Activated T-cell treated with anti-CD3 and anti-CD28 coated beads, Interleukin-2, amount 50 U/mL, for 4 hours (primary cell): ENCODE data around the gene PLEKHM2. TPM values are rescaled to one million over a fixed set of nuclear protein-coding genes. Genes with fewer than 3 reads are reported as not detected.

ENCODE experiments used
- ATAC-seq, 2 donors: fragments of 200-7000 bp; cut with Tn5 transposase; one replicate each; pipeline ENCODE4 v1.10.0; 2021
- DNase-seq: peaks from one replicate; pipeline ENCODE4 v3.0.0-alpha.2; 2020
- H3K27me3 Mint-ChIP-seq: one replicate; pipeline ENCODE4 v1.8.0; 2021; ENCODE audit warnings: low read depth, mixed read lengths
- H3K36me3 Mint-ChIP-seq: one replicate; pipeline ENCODE4 v1.8.0; 2022; ENCODE audit warnings: mixed read lengths; ENCODE audit not compliant: insufficient read depth
- H3K4me1 Mint-ChIP-seq: one replicate; pipeline ENCODE4 v1.8.0; 2021; ENCODE audit warnings: low read depth, mixed read lengths
- H3K4me3 Mint-ChIP-seq: one replicate; pipeline ENCODE4 v1.8.0; 2021; ENCODE audit warnings: mild to moderate bottlenecking, moderate library complexity, mixed read lengths
- H3K9me3 Mint-ChIP-seq: one replicate; pipeline ENCODE4 v1.8.0; 2021; ENCODE audit warnings: mixed read lengths
- total RNA-seq, 3 donors: library from RNA; stranded (reverse); gene quantifications; one replicate each; pipeline ENCODE4 v1.2.1, GENCODE V29; 2021

PLEKHM2 gene
- total RNA-seq, 3 donors from 2014 or later = 58.1 to 67.5 (median 62.1) TPM

DNA sequence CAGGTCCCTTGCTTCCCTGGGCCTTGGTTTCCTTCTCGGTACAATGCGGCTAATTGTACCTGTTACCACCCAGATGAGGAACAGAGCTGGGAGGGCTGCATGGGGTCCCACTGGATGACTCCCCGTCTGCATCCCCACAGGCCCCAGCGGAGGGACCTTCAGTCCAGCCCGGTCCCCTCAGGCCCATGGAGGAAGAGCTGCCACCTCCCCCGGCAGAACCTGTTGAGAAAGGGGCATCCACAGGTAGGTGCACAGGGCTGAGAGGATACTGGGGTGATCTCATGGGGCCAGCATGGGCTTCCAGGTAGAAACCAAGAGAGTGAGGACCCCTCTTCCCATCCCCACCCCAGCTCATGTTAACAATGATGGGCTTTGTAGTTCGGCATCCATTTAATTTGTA is 84.3 kb downstream of the PLEKHM2 start:
- no peak overlapping the region for H3K4me3 Mint-ChIP-seq
- H3K36me3 Mint-ChIP-seq = no peaks in the 10 kb centered on the region
- ATAC-seq (no peak), DNase-seq (no peak)
- no peaks in the 10 kb centered on the region for H3K4me1 Mint-ChIP-seq
- H3K9me3 Mint-ChIP-seq = no peaks in the 10 kb centered on the region
- H3K27me3 Mint-ChIP-seq = peaks cover 23% of the 10 kb centered on the region

DNA sequence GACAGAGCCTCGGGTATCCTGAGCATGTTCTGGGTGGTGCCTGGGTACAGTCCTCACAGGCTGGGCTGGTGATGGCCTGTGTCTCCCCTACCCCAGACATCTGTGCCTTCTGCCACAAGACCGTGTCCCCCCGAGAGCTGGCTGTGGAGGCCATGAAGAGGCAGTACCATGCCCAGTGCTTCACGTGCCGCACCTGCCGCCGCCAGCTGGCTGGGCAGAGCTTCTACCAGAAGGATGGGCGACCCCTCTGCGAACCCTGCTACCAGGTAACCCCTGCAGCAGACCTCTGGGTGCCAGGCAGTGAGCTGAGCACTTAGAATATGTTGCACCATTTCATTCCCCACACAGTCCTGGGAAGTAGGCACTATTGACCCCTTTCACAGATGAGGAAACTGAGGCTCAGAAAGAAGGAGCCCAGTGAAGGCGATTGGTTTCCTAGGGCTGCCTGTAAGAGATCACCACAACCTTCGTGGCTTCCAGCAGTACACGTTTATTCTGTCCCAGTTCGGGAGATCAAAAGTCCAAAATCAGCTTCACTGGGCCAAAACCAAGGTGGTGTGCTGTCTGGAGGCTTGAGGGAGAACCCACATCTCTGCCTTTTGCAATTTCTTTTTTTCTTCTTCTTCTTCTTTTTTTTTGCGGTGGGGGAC is 86.3 kb downstream of the PLEKHM2 start:
- ATAC-seq (no peak), DNase-seq (no peak)
- H3K27me3 Mint-ChIP-seq = peaks cover 21% of the 10 kb centered on the region
- H3K4me1 Mint-ChIP-seq = no peaks in the 10 kb centered on the region
- H3K9me3 Mint-ChIP-seq = no peaks in the 10 kb centered on the region
- no peak overlapping the region for H3K4me3 Mint-ChIP-seq
- no peaks in the 10 kb centered on the region for H3K36me3 Mint-ChIP-seq

DNA sequence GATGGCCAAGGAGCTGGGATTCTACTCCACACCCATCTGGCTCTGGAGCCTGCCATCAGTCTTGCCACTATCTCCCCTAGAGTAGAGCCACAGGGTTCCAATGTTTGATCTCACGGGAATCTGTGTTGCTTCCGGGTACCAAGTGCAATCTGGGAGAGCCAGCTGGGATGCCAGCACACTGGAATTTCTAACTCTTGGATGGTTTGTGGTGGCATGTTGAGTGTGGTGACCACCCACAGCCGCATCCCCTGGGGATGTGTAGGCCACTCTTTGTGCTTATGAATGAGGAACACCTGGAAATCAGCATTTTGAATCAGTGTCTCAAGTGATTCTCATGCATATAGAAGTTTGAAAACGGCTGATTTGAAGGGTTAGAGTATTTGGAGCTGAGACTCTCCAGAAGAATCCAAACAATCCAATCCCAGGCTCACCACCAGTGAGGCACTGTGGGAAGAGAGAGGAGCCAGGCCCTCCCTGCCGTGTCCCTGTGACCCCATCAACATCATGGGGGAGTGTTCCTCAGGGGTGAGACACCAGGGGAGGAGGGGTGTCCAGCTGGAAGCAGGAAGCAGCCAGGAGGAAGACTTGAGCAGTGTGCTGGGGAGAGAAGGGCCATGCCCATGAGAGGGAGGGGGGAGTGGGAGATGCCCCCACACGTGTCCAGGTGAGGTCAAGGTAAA is 87.9 kb downstream of the PLEKHM2 start:
- Mint-ChIP-seq H3K9me3 (no peaks in the 10 kb centered on the region), H3K4me1 (no peaks in the 10 kb centered on the region), H3K36me3 (no peaks in the 10 kb centered on the region), H3K4me3 (no peak overlapping the region), H3K27me3 (peaks cover 21% of the 10 kb centered on the region)
- DNase-seq (no peak), ATAC-seq (no peak)

DNA sequence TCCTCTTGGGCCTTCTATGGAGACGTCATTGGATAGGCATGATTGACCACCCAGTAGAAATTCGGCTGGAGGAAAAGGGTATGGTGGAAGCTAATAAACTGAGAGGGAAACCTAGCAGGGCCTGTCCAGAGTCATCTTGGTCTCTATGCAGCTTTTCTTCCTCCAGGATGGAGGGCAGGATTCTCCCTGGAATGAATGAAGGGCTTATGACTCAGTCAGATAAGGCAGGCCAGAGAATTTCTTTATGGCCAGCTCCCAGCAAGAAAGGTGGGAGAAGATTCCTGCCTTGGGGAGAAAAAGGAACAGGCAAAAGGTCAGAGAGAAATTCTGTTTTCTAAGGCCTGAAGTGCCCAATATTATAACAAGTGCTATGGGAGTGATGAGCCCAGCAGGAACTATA is 91.6 kb downstream of the PLEKHM2 start:
- no peak for DNase-seq
- Mint-ChIP-seq H3K4me1 (no peaks in the 10 kb centered on the region), H3K36me3 (no peaks in the 10 kb centered on the region), H3K9me3 (no peaks in the 10 kb centered on the region), H3K4me3 (no peak overlapping the region), H3K27me3 (peaks cover 15% of the 10 kb centered on the region)
- ATAC-seq = no peak

DNA sequence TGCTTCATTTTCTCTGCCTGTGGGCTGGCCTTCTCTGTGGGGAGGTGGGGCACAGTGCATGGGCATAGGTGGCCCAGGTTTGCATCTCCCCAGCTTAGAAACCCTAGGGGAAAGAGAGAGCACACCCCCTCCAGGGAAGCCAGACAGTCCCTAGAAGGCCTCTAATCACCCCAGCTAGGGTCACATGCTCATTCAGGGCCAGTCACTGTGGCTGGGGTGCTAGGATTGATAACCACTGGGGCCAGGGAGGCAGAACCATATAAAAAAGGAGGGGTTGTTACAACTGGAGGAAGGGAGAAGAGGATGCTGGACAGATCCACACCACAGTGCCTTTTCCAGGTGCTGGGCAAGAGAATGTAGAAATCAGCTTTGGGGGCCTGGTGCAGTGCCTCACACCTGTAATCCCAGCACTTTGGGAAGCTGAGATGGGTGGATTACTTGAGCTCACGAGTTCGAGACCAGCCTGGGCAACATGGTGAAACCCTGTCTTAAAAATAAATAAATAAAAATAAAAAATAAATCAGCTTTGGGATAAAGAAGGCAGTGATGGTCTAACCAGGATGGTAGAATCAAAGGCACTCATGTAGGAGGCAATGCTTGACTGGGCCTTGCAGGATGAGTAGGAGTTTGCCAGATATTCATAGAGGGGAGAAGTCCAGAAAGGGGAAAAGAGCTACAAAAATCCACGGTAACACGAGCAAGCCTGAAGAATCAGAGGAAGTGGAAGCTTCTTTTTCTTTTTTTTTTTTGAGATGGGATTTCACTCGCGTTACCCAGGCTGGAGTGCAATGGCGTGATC is 94.0 kb downstream of the PLEKHM2 start:
- Mint-ChIP-seq H3K27me3 (peaks cover 2% of the 10 kb centered on the region), H3K4me3 (no peak overlapping the region), H3K9me3 (no peaks in the 10 kb centered on the region), H3K36me3 (no peaks in the 10 kb centered on the region), H3K4me1 (no peaks in the 10 kb centered on the region)
- DNase-seq (no peak), ATAC-seq (no peak)

Other genes starting within 250 kb of the PLEKHM2 start
- gene CTRC, start 245.9 kb upstream of the PLEKHM2 start, total RNA-seq = 1 to 10 TPM; 1.4 to 2.6 (median 1.5) TPM
- under 1 TPM; 0.52 to 0.83 (median 0.53) TPM for gene CELA2A, start 227.6 kb upstream of the PLEKHM2 start, total RNA-seq
- under 1 TPM in 1 of 3 donors, not detected in 2; 0.41 TPM for gene CELA2B, start 208.2 kb upstream of the PLEKHM2 start, total RNA-seq
- gene CASP9, start 160.1 kb upstream of the PLEKHM2 start, total RNA-seq = 1 to 10 TPM; 4.8 to 6.3 (median 6.3) TPM
- 10 to 100 TPM; 12.1 to 13.7 (median 13.2) TPM for gene DNAJC16, start 157.5 kb upstream of the PLEKHM2 start, total RNA-seq
- 10 to 100 TPM; 21.2 to 23.1 (median 22.8) TPM for gene AGMAT, start 99.3 kb upstream of the PLEKHM2 start, total RNA-seq
- 10 to 100 TPM; 50.1 to 65.4 (median 58.2) TPM for gene DDI2, start 66.9 kb upstream of the PLEKHM2 start, total RNA-seq
- gene SLC25A34, start 51.9 kb downstream of the PLEKHM2 start, total RNA-seq = 1 to 10 TPM; 1.1 to 2.8 (median 1.4) TPM
- not detected for gene TMEM82, start 58.2 kb downstream of the PLEKHM2 start, total RNA-seq
- under 1 TPM; 0.16 to 0.48 (median 0.16) TPM for gene FBLIM1, start 74.5 kb downstream of the PLEKHM2 start, total RNA-seq
- gene UQCRHL, start 123.3 kb downstream of the PLEKHM2 start, total RNA-seq = 1 to 10 TPM; 1.2 to 2.1 (median 1.7) TPM
- gene SPEN, start 163.4 kb downstream of the PLEKHM2 start, total RNA-seq = 10 to 100 TPM; 80.4 to 85.2 (median 82.1) TPM